HG03045 (cell line): ENCODE data around the gene DNAJC30.
"Not testable (repeated sequence)": the region's sequence is repeated elsewhere in the genome, so short reads cannot be mapped to it uniquely, and the experiment has no call there.

ENCODE experiments used
- ATAC-seq: cut with Tn5 transposase; IDR thresholded peaks from one replicate; pipeline ENCODE4 v1.9.1; 2021; ENCODE audit warnings: mild to moderate bottlenecking, moderate library complexity; ENCODE audit not compliant: unreplicated experiment

DNAJC30 gene

DNA sequence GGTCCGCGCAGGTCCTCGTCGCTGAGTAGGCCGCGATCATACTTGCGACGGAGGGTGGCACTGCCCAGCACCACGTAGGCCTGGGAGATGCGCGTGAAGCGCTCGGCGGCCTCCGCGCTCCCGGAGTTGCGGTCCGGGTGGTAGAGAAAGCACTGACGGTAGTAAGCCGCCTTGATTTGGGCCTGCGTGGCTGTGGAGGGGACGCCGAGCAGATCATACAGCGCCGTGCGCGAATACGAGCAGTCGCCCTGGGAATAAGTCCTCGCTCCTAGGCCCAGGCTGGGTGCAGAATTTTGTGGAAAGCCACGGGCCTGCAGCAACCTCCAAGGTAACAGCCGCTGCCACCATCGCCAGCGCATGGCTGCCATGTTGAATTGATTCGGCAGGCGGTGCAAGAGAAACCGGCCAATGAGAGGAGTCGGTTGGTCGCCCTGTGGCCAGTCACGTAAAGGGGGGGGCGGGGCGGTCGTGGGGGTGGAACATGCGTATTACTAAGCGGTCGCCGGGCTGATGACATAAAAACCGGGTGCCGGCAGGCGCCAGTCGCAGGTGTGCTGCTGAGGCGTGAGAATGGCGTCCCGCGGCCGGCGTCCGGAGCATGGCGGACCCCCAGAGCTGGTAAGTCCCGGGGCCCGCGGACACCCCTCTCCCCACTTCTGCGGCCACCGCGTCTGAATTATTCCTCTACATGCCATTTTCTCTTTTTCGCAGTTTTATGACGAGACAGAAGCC lies at the start of gene DNAJC30, which contains the start of gene BUD23:
Gene DNAJC30 (minus strand): TSS at position 398 of the 732 bp plus-strand sequence. CDS start 30 bp downstream, at position 368.
Gene BUD23 (plus strand): TSS at position 542 of the 732 bp plus-strand sequence. CDS start 29 bp downstream, at position 571.
- peak; percentile 89 for ATAC-seq

- no peak for ATAC-seq
Measured at GRCh38 chr7:73732397-73732796, 49.1 kb upstream of the DNAJC30 start.

DNA sequence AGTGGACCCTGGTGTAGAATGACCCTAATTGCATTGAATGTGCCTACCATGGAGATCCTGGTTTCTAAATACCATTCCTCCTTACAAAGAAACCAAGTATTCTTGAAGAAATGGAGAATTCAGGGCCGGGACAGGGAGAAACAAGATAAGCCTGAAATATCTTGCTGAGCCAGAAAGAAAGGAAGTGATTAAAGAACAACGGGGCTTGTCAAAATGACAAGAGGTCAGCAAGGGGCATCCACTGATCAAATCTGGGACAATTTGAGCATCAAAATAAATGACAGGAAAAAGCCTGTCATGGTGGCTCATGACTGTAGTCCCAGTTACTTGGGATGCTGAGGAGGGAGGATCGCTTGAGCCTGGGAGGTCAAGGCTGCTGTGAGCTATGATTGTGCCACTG lies 47.2 kb upstream of the DNAJC30 start:
- ATAC-seq, result no peak

GRCh38 chr7:73728551-73728950 lies 45.3 kb upstream of the DNAJC30 start:
- no peak for ATAC-seq

GRCh38 chr7:73727952-73728351 lies 44.7 kb upstream of the DNAJC30 start:
- no peak for ATAC-seq

GRCh38 chr7:73726083-73726466 lies 42.8 kb upstream of the DNAJC30 start:
- ATAC-seq, result peak; percentile 24

DNA sequence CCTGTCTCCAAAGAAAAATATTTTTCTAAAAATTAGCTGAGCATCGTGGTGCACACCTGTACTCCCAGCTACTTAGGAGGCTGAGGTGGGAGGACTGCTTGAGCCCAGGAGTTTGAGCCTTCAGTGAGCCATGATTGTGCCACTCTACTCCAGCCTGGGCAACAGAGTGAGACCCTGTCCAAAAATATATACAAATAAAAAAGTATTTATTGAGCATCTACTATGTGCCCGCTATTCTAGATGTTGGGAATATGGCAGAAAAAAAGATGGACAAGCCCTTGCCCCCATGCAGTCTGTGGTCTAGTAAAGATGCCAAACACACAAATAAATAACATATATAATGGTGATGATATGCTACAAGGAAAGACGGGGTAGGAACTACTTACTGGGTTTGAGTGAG lies 40.6 kb upstream of the DNAJC30 start:
- ATAC-seq, result no peak

GRCh38 chr7:73722785-73723184 lies 39.5 kb upstream of the DNAJC30 start:
- no peak for ATAC-seq

DNA sequence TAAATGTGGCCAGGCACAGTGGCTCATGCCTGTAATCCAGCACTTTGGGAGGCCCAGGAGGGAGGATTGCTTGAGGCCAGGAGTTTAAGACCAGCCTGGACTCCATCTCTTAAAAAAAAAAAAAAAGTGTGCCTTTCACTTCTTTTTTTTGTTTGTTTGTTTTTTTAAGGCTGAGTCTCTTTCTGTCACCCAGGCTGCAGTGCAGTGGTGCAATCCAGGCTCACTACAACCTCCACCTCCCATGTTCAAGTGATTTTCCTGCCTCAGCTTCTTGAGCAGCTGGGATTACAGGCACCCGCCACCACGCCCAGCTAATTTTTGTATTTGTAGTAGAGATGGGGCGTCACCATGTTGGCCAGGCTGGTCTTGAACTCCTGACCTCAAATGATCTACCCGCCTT lies 38.9 kb upstream of the DNAJC30 start:
- not testable (repeated sequence) for ATAC-seq

DNA sequence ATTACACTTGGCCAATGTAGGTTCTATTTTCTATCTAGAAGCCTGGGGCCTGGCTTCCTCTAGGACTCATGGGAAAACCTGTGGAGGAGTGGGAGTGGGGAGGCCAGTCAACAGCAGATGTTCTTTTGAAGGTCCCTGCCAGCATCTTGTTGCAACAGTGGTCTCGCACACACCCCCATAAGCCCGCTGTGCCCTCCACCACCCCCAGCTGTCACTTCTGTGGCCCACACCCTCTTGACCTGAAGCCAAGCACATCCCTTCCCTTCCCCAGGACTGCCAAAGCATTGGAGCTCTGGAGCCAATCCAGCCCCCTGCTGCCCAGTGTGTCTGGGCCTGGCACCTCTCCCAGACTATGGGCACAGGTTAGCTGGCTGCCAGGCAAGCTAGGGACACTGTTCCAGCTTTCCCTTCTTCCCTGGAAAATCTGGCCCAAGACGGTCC lies 38.1 kb upstream of the DNAJC30 start:
- ATAC-seq, result no peak

- ATAC-seq, result not testable (repeated sequence)
Measured at GRCh38 chr7:73720443-73720842, 37.2 kb upstream of the DNAJC30 start.

DNA sequence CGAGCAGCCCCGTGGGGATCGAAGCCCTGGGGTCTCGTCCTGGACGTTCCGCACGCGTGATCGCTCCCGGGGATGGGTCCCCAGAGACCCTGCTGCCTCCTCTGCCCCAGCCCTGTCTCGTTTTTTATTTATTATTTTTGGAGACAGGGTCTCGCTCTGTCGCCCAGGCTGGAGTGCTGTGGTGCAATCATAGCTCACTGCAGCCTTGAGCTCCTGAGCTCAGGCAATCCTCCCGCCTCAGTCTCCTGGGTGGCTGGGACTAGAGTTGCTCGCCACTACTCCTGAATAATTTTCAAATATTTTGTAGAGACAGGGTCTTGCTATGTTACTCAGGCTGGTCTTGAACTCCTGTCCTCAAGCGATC lies 36.5 kb upstream of the DNAJC30 start:
- no peak for ATAC-seq

DNA sequence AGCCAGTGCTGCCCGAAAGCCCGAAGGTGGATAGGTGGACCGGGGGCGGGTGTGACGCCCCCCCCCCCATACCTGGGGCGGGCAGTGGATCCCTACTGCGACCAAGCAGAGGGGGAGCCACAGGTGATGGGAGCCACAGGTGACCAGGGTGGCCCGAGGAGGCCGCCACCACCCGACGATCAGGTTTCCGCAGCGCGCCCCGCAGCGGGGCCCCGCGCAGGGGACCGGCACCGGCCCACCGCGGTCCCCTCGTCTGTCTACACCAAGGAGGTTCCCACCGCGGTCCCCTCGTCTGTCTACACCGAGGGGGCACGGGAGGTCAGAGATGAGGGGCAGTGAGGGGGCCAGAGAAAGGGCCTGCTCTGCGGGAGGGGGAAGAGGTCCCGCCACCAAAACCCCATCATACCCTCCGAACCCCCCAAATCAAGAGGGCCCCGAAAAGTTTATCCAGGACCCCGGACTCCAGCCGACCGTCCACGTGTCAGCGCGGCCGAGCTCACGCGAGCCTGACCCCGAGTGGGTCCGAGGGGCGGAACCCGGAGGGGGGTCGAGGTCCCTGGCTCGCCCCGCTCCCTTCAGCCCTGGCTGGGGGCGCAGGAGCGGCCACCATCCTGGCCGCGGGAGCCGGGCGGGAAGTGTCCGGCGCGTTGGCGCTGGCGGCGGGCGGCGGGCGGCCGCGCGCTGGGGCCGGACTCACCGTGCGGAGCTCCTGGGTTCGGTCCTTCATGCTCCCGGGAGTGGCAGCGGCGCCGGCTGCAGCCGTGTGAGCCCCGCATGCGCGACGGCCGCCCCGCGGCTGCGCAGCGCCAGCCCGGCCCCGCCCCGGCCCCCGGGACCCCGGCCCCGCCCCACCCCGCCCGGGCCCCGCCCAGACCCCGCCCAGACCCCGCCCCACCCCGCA lies 35.9 kb upstream of the DNAJC30 start, which contains the start of gene STX1A:
Gene STX1A (minus strand): TSS at position 765 of the 901 bp plus-strand sequence. CDS start 38 bp downstream, at position 727.
- ATAC-seq, result peak; percentile 69

DNA sequence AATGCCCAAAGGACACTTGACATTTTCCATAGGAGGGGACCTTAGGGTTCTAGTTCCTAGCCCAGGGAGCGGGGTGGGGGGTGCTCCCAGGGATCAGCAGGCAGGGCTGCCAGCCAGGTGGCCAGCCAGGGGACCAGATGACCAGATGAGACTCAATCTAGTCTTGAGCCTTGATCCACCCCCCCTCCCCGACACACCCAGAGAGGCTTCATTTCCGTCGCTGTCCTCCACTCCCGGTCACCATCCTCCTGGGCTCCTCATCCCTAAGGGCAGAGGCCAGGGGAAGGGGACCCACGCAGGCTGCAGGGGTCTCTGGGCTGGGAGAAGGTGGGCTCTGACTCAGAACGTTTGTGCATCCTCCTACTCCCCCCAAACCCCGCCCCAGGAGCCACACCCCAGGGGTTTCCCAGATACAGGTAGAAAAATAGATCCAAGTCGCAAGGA lies 35.2 kb upstream of the DNAJC30 start:
- ATAC-seq, result no peak

DNA sequence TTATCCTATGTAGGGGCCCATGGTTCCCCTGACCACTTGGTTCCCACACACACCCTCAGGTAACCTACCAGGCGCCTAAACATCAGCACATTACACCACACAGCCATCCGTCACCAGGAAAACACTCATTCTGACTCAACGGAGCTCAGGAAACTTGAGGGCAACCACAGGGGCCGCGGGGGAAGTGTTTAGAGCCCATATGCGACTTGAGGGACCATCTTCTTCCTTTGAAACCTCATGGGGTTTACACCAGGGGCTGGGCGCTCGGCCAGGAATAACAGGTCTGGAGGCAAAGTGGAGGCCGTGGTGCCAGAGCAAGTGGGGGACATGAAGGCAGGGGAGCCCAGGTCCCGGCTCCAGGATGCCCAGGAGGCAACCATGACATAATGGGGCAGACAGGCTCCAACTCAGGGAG lies 34.7 kb upstream of the DNAJC30 start:
- no peak for ATAC-seq

DNA sequence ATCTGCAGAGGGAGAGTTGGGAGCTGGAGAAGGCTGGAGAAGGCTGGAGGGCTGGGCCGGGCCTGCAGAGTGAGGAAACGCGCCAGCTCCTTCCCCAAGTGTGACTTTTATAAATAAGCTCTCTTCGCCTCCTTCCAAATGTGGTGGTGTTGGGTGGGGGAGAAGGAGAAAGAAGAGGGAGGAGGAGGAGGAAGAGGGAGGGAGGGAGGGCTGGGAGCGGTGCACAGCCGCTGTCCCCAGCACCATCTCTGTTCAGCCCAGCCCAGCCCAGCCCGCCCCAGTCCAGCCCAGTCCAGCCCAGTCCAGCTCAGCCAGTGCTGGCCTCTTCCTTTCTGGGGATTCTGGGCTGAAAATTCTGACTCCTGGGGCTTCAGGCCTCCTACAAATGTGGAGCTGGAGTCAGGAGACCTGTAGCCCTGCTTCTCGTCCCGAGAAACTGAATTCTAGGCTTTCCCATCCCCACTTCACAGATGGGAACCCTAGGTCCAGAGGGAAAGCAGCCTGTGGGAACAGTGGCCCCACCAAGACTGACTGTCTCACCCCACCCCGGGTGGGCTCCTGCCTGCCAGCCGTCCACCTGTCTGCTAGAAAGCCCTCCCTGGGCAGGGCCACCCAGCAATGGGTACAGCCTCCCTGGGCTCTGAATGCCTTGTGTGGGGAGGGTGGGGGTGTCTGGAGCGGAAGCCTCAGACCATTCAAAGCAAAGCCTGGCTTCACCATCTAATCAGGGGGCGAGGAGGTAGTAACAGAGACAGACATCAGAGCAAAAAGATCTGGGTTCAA lies 34.0 kb upstream of the DNAJC30 start:
- ATAC-seq, result no peak

GRCh38 chr7:73716318-73716890 lies 33.2 kb upstream of the DNAJC30 start:
- ATAC-seq, result no peak

- no peak for ATAC-seq
Measured at GRCh38 chr7:73715648-73716317, 32.5 kb upstream of the DNAJC30 start.

- not testable (repeated sequence) for ATAC-seq
Measured at GRCh38 chr7:73713319-73713718, 30.1 kb upstream of the DNAJC30 start.

- ATAC-seq, result no peak
Measured at GRCh38 chr7:73712773-73713172, 29.5 kb upstream of the DNAJC30 start.
